DMS53 treated with DMSO at 0.1 percent for 48 hours (cell line): Measurements from ENCODE around the gene IGFBPL1.

ENCODE experiments used
- DNase-seq: peaks from one replicate; lab custom pipeline; 2025; ENCODE audit not compliant: unreplicated experiment; lab: John Stamatoyannopoulos, UW

IGFBPL1 gene

DNA sequence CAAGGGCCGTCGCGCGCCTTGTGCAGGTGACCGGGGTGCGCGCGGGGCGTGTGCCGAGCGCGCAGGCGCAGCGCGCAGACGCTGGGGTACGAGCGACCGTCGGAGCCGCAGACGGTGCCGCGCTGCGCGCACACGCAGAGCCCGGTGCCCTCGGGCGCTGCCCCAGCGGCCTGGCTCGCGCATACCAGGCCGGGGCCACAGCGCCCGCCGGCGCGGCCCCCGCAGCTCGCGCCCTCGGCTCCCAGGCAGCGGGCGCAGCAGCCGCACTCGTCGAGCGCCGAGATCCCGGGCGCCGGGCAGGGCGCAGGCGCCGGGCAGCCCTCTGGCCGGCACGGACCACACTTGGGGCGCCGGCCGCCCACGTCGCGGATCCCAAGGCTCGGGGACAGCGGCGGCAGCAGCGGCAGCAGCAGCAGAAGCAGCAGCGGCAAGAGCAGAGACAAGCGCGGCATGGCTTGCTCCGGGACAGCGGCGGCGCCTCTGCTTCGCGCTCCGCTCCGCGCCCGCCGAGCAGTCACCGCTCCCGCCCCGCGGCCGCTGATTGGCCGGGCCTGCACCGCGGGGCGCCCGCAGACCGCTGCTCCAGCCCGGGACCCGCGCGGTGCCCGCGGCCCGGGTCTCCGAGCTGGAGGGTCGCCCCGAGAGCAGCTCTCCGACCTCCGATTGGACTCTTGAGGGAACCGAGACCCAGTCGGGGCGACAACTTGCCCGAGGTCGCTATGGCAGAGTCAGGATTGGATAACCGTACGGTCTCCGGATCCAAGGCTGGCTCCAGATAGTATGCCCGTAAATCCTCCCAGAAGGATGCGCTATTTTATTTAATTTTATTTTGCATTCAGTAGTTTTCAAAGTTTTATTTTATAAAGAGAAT, at the start of gene IGFBPL1:
Gene IGFBPL1 (minus strand): TSS at position 482 of the 871 bp plus-strand sequence. CDS start 30 bp downstream, at position 452.
- DNase-seq: peak; percentile 39

DNA sequence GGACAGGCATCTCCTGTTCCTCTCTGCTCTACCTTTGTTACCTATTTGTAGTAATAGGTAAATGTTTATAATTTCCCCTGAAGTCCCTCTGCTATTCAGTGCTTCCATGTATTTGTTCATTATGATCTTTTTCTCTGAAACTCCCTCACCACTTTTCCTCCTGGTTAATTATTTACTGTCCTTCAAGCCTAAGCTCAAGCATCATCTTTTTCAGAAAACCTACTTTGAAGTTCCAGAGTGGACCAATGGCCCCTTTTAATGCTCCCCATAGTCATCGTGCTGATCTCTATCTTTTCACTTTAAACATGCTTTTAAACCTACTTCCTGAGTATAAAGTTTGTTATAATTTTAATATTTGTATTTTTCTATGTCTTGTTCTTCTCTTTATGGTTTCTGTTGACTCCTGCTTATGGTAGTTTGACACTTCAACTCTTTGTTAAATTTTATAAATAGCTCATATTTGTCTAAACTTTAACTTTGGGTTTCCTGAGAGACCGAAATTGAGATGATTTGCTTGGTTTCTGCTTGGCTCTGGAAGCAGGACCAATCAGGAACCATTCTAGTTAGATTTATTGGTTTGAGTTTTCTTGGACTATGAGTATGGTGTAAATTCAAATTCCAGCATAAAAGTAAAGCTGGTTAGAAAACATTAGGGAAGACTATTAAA, 48.5 kb upstream of the IGFBPL1 start:
- peak; percentile 15 for DNase-seq

DNA sequence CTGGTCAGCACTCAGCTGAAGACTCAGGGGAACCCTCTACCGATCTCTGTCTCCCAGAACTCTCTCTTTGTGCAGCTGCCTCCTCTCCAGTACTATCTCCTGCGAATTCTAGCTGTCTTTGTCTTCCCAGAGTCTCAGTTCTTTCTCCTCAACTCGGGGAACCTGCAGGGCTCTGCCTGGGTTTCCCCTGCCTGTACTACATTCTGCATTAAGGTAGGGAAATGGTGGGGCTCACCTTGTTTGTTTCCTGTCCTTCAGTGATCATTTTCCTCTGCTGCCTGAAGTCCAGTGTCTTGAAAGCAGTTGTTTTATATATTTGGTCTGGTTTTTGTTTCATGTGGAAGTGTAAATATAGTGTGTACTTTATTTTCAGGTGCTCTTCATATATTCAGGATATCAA, 43.1 kb upstream of the IGFBPL1 start:
- DNase-seq: peak; percentile 16

DNA sequence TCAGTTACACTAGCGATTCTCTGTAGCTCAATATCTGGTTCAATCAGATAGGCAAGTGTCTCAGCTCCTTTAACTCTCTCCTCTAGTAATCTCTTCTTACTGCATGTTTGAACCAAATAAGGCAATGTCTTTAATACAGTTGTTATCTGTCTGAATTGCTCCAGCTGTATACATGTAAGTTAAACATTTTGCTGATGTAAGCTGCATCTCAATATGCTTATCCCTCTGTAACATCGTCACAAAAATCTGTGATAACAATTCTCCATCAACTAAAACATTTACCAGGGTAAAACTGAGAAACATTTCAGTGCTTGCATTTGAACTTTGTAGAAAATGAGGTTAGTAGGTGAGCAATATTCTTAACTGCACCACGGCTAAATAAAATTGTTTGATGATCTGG, 29.6 kb upstream of the IGFBPL1 start:
- DNase-seq: no peak

GRCh38 chr9:38451162-38451561, 26.9 kb upstream of the IGFBPL1 start:
- no peak for DNase-seq

DNA sequence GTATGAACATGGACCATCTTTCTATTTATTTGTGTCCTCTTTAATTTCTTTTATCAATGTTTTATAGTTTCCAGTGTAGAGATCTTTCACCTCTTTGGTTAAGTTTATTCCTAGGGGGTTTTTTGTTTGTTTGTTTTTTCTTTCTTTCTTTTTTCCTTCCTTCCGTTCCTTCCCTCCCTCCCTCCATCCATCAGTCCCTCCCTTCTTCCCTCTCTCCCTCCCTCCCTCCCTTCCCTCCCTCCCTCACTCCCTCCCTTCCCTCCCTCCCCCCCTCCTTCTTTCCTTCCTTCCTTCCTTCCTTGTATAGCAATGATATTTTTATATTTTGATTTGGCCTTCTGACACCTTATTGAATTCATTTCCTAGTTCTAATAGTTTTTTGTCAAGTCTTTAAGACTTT, 23.4 kb upstream of the IGFBPL1 start:
- no peak for DNase-seq

- DNase-seq: no peak
Observed at GRCh38 chr9:38445154-38446043, 21.1 kb upstream of the IGFBPL1 start.

- no peak for DNase-seq
Observed at GRCh38 chr9:38443597-38443996, 19.3 kb upstream of the IGFBPL1 start.

DNA sequence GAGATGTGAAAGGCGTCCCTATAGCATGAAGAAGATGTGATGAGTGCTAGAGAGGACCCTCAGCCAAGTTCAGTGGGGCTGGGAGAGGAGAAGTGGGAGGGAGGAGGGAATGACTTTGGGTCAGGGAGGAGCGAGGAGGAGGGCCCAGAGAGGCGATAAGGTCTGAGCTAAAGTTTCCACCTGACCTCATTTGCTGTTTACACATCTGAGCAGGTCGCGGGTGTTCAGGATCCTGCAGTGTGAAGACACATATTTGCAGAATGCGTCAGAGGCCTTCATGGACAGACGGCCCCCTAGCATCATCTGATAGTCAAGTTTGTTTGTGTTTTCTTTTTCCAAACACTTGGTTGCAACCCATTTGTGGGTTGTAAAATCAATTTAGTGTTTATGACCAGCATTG, 18.9 kb upstream of the IGFBPL1 start:
- DNase-seq: peak; percentile 61

DNA sequence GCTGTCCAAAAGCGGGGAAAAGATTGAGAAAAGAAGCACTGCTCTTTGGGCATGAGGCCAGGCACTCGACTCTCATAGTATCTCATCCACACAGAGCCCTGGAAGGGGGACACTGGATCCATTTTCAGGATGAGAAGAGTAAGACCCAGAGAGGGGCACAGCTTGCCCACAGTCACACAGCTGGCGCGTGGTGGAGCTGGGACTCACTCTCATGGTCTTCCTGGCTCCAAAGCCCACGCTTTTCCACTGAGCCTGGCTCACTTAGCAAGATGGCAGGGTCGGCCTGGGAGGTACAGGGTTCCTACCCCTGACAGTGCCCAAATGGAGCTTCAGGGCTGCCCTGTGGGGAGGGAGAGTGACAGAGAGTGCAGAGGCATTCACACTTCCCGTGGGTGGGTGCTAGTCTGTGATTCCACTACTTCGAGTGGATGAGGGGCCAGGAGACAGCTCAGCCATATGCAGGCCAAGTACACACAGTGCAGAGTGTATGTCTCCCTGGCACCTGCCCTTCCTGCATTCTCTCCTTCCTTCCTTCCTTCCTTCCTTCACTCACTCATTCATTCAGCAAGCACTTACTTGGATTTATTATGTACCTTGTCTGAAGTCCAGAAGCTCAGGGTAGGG, 18.3 kb upstream of the IGFBPL1 start:
- DNase-seq: no peak

DNA sequence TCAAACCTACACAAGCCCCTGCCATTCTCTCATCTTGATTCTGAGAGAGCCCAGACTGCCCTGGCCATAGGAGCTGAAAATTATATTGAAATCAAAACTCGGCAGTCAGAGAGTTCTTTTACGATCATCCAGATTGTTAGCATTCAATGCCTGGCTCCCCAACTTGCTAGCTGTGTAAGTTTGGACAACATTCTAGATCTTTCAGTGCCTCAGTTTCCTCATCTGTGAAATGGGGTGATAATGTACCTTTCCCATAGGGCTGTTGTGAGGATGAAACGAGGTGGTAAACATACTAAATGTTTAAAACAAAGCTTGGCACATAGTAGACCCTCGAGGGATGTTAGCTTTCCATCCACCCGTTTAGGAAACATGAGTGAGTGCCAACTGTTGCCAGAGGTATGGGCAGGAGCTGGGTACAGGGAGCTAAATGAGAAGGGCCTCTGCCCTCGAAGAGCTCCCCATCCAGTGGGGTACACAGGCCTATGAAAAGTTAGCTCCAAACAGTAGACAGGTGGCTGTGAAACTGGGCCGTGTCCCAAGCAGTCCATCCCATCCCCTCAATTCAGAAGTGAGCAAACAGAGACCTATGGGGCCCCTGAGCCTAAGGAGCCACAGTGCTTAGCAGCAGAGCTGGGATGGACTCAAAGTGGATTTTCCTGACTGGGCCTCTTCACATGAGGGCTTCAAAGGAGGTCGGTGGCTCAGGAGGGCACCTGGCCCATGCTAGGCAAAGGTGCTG, 17.3 kb upstream of the IGFBPL1 start:
- DNase-seq: no peak

DNA sequence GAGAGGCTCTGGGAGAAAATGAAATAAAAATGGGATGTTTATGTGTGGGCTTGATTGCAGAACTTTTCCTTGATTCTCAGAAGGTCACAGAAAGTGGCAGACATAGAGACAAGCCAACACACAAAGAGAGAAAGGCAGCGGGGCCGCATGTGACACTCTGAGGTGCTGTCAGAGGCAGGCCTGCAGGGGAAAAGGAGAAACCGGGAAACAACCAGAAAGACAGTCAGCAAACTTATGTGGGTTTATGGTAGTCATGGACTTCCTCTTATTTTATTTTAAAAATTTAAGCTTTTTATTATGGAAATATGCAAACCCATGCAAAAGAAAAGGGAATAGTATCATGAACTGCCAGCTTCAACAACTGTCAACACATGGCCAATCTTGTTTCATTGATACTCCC, 16.3 kb upstream of the IGFBPL1 start:
- DNase-seq: no peak

GRCh38 chr9:38439916-38440301, 15.7 kb upstream of the IGFBPL1 start:
- DNase-seq: no peak

- no peak for DNase-seq
Observed at GRCh38 chr9:38439291-38439915, 15.1 kb upstream of the IGFBPL1 start.

DNA sequence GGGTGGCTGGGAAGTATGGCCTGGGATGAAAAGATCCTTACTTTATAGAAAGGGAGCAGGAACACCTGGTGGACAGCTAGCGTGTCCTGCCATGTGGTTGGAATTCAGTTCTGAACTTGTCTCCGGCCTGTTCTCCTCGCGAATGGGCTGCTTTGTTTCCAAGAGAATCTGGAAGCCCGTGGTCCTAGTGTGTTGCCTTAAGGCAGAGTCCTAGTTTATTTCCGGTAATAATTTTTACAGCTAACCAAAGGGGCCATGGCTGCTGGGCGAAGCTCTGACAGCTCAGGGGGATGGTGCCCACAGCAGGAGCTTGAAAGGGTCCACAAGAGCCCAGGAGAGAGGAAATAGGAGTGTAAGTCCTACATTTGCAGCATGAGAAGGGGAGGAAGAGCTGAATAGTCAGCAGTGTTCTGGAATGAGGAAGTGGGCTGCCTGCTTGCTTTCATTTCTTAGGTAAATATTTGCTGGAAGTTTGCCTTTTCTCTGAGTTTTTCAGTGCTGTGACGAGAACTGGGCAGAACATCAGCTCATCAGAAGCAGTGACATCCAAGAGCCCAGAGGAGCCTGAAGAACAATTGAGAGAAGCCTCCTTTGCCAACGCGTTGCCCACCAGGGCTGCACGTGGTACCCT, 13.1 kb upstream of the IGFBPL1 start:
- peak; percentile 41 for DNase-seq

- no peak for DNase-seq
Observed at GRCh38 chr9:38436708-38437107, 12.5 kb upstream of the IGFBPL1 start.

DNA sequence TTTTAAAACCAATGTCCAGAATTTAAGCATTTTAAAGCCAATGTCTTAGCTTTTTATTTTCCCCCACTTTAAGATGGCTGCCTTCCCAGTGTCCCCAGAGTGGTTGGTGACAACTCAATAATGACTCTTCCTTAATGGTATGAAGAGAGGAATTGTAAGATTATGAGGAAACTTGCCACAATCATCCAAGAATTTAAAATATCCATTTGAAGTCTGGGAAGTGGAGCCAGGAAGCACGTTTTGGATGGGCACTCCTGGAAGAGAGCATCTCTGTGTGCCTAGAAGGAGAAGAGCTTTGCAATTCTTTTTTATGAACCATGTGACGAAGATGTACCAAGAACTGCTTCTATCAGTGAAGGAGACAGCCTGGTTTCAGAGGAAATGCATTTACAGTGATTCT, 11.3 kb upstream of the IGFBPL1 start:
- no peak for DNase-seq

DNA sequence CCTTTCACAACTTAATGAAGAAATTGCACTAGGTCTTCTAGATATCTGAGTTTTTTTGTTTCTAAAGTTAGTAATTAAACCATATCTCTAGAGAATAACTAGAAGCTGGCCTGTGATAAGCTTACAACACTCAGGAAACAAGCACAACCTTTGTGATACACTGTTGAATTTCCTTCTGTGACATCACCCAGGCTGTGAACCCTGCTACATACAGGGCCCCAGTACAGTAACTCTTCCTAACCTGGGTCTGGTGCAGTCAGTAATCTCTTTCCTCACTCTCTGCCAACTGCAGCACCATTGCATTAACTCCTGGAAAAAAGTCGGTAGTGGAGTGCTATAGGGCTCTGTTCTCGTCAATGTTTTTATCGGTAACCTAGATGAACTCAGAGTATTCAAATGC, 10.6 kb upstream of the IGFBPL1 start:
- DNase-seq: no peak

DNA sequence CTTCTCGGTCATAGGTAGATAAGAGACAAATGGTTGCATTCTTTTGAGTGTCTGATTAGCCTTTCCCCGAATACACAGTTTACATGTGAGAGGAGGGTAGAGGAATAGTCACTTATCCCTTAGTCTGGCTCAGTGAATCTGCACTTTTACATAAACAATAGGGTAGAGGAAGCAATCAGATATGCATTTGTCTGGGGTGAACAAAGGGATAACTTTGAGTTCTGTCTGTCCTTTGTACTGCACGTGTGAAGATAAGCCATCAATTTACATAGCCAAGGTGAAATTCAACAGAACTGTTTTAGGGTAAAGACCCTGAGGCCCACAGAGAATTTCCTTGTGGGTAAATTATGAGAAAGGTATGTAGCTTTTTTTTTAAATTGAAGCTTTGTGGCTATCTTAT, 10.1 kb upstream of the IGFBPL1 start:
- DNase-seq: no peak
